Measurements from ENCODE around the gene SLC1A4.

The SLC1A4 gene

GRCh38 chr2:65024149-65024829 is 35.1 kb downstream of the SLC1A4 start (continued):
- TF ChIP-seq ZNF518A (tag by site-specific recombination; conservative IDR thresholded peaks at IDR 0.05; ENCODE audit: low read depth) = 0 out of 2 replicates have a peak, but pooled peaks have one; percentile 25
- no peak for TF ChIP-seq ZNF530 (tag by site-specific recombination; IDR thresholded peaks at IDR 0.05; ENCODE audit: low read depth)
- TF ChIP-seq, protein P1, sequence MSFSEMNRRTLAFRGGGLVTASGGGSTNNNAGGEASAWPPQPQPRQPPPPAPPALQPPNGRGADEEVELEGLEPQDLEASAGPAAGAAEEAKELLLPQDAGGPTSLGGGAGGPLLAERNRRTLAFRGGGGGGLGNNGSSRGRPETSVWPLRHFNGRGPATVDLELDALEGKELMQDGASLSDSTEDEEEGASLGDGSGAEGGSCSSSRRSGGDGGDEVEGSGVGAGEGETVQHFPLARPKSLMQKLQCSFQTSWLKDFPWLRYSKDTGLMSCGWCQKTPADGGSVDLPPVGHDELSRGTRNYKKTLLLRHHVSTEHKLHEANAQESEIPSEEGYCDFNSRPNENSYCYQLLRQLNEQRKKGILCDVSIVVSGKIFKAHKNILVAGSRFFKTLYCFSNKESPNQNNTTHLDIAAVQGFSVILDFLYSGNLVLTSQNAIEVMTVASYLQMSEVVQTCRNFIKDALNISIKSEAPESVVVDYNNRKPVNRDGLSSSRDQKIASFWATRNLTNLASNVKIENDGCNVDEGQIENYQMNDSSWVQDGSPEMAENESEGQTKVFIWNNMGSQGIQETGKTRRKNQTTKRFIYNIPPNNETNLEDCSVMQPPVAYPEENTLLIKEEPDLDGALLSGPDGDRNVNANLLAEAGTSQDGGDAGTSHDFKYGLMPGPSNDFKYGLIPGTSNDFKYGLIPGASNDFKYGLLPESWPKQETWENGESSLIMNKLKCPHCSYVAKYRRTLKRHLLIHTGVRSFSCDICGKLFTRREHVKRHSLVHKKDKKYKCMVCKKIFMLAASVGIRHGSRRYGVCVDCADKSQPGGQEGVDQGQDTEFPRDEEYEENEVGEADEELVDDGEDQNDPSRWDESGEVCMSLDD (tag by site-specific recombination; IDR thresholded peaks at IDR 0.05) = no peak
- 0 out of 2 replicates have a peak, but pooled peaks have one; percentile 21 for TF ChIP-seq SP7 (tag by site-specific recombination; IDR thresholded peaks at IDR 0.05)
- TF ChIP-seq ZBTB17 (tag by site-specific recombination; IDR thresholded peaks at IDR 0.05) = peak; percentile 94
- TF ChIP-seq SETDB1 (IDR thresholded peaks at IDR 0.05; ENCODE audit: insufficient read length, low read length) = no peak
- TF ChIP-seq KLF8 (tag by site-specific recombination; IDR thresholded peaks at IDR 0.05) = no peak
- no peak for TF ChIP-seq ZNF239 (tag by site-specific recombination; IDR thresholded peaks at IDR 0.05)
- no peak for TF ChIP-seq ZNF211 (tag by site-specific recombination; IDR thresholded peaks at IDR 0.05; ENCODE audit: low read depth)
- TF ChIP-seq ZNF214 (tag by site-specific recombination; IDR thresholded peaks at IDR 0.05; ENCODE audit: borderline replicate concordance) = no peak
- TF ChIP-seq ZEB2 (tag by site-specific recombination; IDR thresholded peaks at IDR 0.05) = peak; percentile 48; the same call in 1 of the 2 replicates
- no peak for TF ChIP-seq ZNF514 (tag by site-specific recombination; IDR thresholded peaks at IDR 0.05)

- no peak for TF ChIP-seq ZNF596 (tag by site-specific recombination; IDR thresholded peaks at IDR 0.05)
- TF ChIP-seq ZNF23 (tag by site-specific recombination; IDR thresholded peaks at IDR 0.05; ENCODE audit: borderline replicate concordance) = no peak
- no peak for TF ChIP-seq ZFP41 (tag by site-specific recombination; IDR thresholded peaks at IDR 0.05; ENCODE audit: borderline replicate concordance)
- no peak for TF ChIP-seq ZNF223 (tag by site-specific recombination; IDR thresholded peaks at IDR 0.05)
- CTCF ChIA-PET = interaction anchor here (0.8 kb wide), 1 partner anchor 24 kb away, joined by 3 read pairs; no protein-coding TSS in a partner anchor
- H3K36me3 ChIP-seq (ENCODE audit: control insufficient read depth in 2 of 2, insufficient read depth in 1 of 2, low read length in 2 of 2) = peaks cover 0 to 12% of the 10 kb centered on the region in 2 experiments; a peak in 1 of 3 replicates
- H3K9me3 ChIP-seq (ENCODE audit: control insufficient read depth, insufficient read depth, low read depth, low read length) = no peaks in the 10 kb centered on the region
- no peak overlapping the region for H3K27ac ChIP-seq (ENCODE audit: extremely low read depth, low read depth, low read length)
- H3K4me1 ChIP-seq (ENCODE audit: control insufficient read depth, insufficient read depth, low read length) = 0 out of 2 replicates have a peak, but pooled peaks cover 2% of the 10 kb centered on the region
- POLR2A ChIA-PET = interaction anchor here (0.7 kb wide), 1 partner anchor 187 kb away, joined by 3 read pairs; no protein-coding TSS in a partner anchor
- no peak overlapping the region for H3K4me3 ChIP-seq (ENCODE audit: low read depth, low read length)
Observed at GRCh38 chr2:65025453-65026123, 36.4 kb downstream of the SLC1A4 start.

Data from HEK293 (cell line).